Myocyte (in vitro differentiated cells): ENCODE data around the gene UBA7. TPM values are rescaled to one million over a fixed set of nuclear protein-coding genes. Genes with fewer than 3 reads are reported as not detected.
"Not testable (repeated sequence)": the region's sequence is repeated elsewhere in the genome, so short reads cannot be mapped to it uniquely, and the experiment has no call there.

ENCODE experiments used
- DNase-seq: peaks from one replicate; pipeline ENCODE4 v3.0.0-alpha.2; 2012; ENCODE audit warnings: low read depth
- total RNA-seq: library from RNA; depleted of rRNA; stranded (reverse); fragments of >200 nt; gene quantifications from 2 replicates; pipeline ENCODE4 v1.2.3, GENCODE V29; 2014

The UBA7 gene
- total RNA-seq, 1 donor from 2014 or later = 24.8 TPM

GRCh38 chr3:49786357-49787181 is 27.2 kb downstream of the UBA7 start, which contains the start of gene IP6K1:
Gene IP6K1, minus strand, starts transcription at chr3:49786542. Its CDS starts 38,502 bp downstream, at chr3:49748040.
- DNase-seq = peak; percentile 100

GRCh38 chr3:49785565-49786356 is 28.0 kb downstream of the UBA7 start:
- peak; percentile 40 for DNase-seq

- DNase-seq = not testable (repeated sequence)
Observed at GRCh38 chr3:49782277-49782676, 31.5 kb downstream of the UBA7 start.

- DNase-seq = no peak
Observed at GRCh38 chr3:49781415-49782199, 32.1 kb downstream of the UBA7 start.

- not testable (repeated sequence) for DNase-seq
Observed at GRCh38 chr3:49780975-49781365, 32.8 kb downstream of the UBA7 start.

GRCh38 chr3:49780080-49780974 is 33.4 kb downstream of the UBA7 start:
- no peak for DNase-seq

- no peak for DNase-seq
Observed at GRCh38 chr3:49779358-49780079, 34.2 kb downstream of the UBA7 start.

GRCh38 chr3:49776101-49776500 is 37.7 kb downstream of the UBA7 start:
- DNase-seq = not testable (repeated sequence)

- peak; percentile 25 for DNase-seq
Observed at GRCh38 chr3:49775538-49775937, 38.2 kb downstream of the UBA7 start.

- DNase-seq = no peak
Observed at GRCh38 chr3:49772703-49773102, 41.0 kb downstream of the UBA7 start.

GRCh38 chr3:49771340-49771938 is 42.3 kb downstream of the UBA7 start:
- no peak for DNase-seq

- no peak for DNase-seq
Observed at GRCh38 chr3:49769926-49770325, 43.8 kb downstream of the UBA7 start.

- no peak for DNase-seq
Observed at GRCh38 chr3:49769286-49769915, 44.4 kb downstream of the UBA7 start.

- DNase-seq = no peak
Observed at GRCh38 chr3:49763981-49764380, 49.8 kb downstream of the UBA7 start.

- no peak for DNase-seq
Observed at GRCh38 chr3:49761661-49762060, 52.1 kb downstream of the UBA7 start.

GRCh38 chr3:49759226-49759625 is 54.5 kb downstream of the UBA7 start:
- no peak for DNase-seq

- DNase-seq = no peak
Observed at GRCh38 chr3:49757197-49757596, 56.6 kb downstream of the UBA7 start.

- no peak for DNase-seq
Observed at GRCh38 chr3:49756036-49756435, 57.7 kb downstream of the UBA7 start.
